Measurements from ENCODE around the gene GALNT16.

GRCh38 chr14:69261761-69262331, 1.9 kb downstream of the GALNT16 start:
- TF ChIP-seq CTCF (IDR thresholded peaks at IDR 0.05) (no peak), POLR2A (IDR thresholded peaks at IDR 0.05; ENCODE audit: low read depth) (no peak), POLR2AphosphoS5 (IDR thresholded peaks at IDR 0.05) (peak in 1 of 2 donors; percentile 24)

Measured in esophagus muscularis mucosa (tissue), 3 donors.